IPS-15b (cell line): Measurements from ENCODE around the gene LAMA2.
"Not testable (repeated sequence)": the region's sequence is repeated elsewhere in the genome, so short reads cannot be mapped to it uniquely, and the experiment has no call there.

ENCODE experiments used
- H3K27me3 ChIP-seq: one replicate; pipeline ENCODE4 v1.6.1; 2013; ENCODE audit warnings: low read length; ENCODE audit not compliant: control insufficient read depth, insufficient read depth
- H3K36me3 ChIP-seq: one replicate; pipeline ENCODE4 v1.6.1; 2013; ENCODE audit warnings: low read length; ENCODE audit not compliant: control insufficient read depth, insufficient read depth
- H3K4me1 ChIP-seq: one replicate; pipeline ENCODE4 v1.6.1; 2013; ENCODE audit warnings: mild to moderate bottlenecking, low read length; ENCODE audit not compliant: control insufficient read depth, insufficient read depth
- H3K4me3 ChIP-seq: one replicate; pipeline ENCODE4 v1.5.1; 2013; ENCODE audit warnings: low read depth, low read length
- H3K9ac ChIP-seq: one replicate; pipeline ENCODE4 v1.6.1; 2013; ENCODE audit warnings: low read depth, mild to moderate bottlenecking, low read length
- H3K9me3 ChIP-seq: one replicate; pipeline ENCODE4 v1.6.1; 2013; ENCODE audit warnings: mild to moderate bottlenecking, low read length; ENCODE audit not compliant: control insufficient read depth, insufficient read depth

LAMA2 gene

DNA sequence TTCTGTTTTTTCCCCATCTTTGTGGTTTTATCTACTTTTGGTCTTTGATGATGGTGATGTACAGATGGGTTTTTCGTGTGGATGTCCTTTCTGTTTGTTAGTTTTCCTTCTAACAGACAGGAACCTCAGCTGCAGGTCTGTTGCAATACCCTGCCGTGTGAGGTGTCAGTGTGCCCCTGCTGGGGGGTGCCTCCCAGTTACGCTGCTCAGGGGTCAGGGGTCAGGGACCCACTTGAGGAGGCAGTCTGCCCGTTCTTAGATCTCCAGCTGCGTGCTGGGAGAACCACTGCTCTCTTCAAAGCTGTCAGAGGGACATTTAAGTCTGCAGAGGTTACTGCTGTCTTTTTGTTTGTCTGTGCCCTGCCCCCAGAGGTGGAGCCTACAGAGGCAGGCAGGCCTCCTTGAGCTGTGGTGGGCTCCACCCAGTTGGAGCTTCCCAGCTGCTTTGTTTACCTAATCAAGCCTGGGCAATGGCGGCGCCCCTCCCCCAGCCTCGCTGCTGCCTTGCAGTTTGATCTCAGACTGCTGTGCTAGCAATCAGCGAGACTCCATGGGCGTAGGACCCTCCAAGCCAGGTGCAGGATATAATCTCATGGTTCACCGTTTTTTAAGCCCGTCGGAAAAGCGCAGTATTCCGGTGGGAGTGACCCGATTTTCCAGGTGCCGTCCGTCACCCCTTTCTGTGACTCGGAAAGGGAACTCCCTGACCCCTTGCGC is 289.5 kb downstream of the LAMA2 start:
- H3K36me3 ChIP-seq, H3K27me3 ChIP-seq, H3K9me3 ChIP-seq, H3K4me1 ChIP-seq: not testable (repeated sequence)
- Histone ChIP-seq H3K9ac (peak overlapping the region; percentile 41), H3K4me3 (peak overlapping the region; percentile 53)

DNA sequence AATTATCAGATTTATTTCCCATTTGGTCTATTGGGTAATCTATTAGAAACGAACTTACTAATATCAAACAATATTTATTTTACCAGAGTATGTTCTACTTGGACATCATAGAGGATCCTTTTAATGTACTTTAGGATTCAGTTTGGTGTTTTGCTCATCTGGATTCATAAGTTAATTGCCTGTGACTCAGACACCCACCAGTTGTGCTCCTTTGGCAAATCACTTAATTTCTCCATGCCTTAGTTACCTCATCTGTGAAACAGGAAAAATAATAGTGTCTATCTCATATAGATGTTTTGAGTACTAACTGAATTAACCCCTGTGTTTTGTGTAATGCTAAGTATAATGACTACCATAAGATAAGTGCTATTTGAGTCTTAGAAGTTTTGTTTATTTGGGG is 292.1 kb downstream of the LAMA2 start:
- Histone ChIP-seq H3K36me3 (no peaks in the 10 kb centered on the region), H3K4me3 (no peak overlapping the region), H3K27me3 (no peaks in the 10 kb centered on the region), H3K9ac (no peak overlapping the region), H3K4me1 (no peaks in the 10 kb centered on the region), H3K9me3 (no peaks in the 10 kb centered on the region)

DNA sequence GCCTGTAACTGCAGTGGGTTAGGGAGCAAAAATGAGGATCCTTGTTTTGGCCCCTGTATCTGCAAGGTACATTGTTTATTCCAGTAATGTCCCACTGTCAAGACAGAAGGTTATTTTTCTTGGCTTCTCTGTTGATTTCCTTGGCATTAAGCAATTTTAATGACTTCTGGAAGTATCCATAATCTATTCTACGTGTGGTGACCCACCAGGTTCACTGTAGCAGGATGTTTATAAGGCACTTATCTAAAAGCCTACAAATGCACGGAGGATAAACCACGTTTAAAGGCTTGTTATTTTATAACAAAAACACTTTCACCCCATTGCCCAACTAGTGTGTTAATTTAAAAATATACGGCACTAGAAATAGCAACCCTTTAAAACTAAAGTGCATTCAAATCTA is 294.9 kb downstream of the LAMA2 start:
- H3K4me3 ChIP-seq: no peak overlapping the region
- no peaks in the 10 kb centered on the region for H3K27me3 ChIP-seq
- H3K4me1 ChIP-seq: no peaks in the 10 kb centered on the region
- H3K9me3 ChIP-seq: no peaks in the 10 kb centered on the region
- H3K36me3 ChIP-seq: no peaks in the 10 kb centered on the region
- H3K9ac ChIP-seq: no peak overlapping the region

DNA sequence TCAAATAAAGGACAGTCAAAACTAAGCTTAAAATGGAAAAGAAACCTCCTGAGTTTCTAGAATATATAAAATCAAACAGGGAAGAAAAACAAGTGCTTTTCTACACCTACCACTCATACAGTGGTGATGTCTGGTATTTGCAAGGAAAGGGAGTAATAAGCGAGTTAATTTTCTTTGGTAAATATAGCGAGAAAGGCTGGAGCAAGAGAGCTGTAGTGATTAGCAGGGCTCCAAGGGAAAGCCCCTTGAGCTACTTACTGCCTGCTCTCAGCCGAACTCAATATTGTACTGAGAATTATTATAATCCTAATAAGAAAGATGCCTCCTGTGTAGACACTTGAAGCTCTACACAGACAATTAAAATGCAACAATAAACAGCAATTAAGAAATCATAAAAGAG is 296.3 kb downstream of the LAMA2 start:
- Histone ChIP-seq H3K9ac (no peak overlapping the region), H3K4me1 (no peaks in the 10 kb centered on the region), H3K36me3 (no peaks in the 10 kb centered on the region), H3K9me3 (no peaks in the 10 kb centered on the region), H3K27me3 (no peaks in the 10 kb centered on the region), H3K4me3 (no peak overlapping the region)

DNA sequence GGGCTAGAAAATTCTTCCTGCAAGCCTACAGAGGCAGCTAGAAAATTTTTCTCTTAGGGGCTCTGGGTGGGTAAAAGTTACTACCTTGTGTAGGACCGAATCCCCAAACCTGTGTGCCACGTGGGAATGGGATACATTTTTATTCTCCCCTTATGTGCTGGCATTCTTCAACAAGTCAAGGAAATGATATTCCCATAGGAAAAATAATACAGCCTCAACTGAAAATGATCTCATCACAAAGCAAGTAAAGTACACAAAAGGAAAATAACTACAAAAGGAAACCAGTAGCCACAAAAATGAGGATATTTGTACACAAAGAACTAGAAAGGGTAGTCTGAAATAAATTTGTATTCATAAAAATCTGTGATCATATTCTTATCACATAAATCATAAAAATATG is 298.1 kb downstream of the LAMA2 start:
- Histone ChIP-seq H3K9ac (no peak overlapping the region), H3K4me3 (no peak overlapping the region), H3K4me1 (no peaks in the 10 kb centered on the region), H3K9me3 (no peaks in the 10 kb centered on the region), H3K27me3 (no peaks in the 10 kb centered on the region), H3K36me3 (no peaks in the 10 kb centered on the region)

DNA sequence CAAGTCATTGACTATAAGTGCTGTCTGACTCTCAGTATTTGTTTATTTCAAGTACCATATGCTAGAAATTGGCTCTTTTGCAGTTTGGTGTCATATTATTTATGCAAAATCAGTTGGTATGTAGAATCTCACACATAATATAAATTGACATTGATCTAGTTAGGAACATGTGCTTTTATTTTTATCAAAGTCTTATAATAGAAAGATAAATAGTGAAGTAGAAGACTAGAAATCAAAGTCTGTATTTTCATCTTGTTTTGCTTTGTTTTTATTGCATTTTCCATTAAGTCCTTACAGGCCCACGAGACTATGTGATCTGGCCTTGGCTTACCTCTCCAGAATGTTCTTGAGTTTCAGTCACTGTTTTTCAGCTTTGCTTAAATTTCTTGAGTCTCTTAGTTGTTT is 300.3 kb downstream of the LAMA2 start:
- H3K36me3 ChIP-seq: no peaks in the 10 kb centered on the region
- H3K4me1 ChIP-seq: no peaks in the 10 kb centered on the region
- H3K9ac ChIP-seq: no peak overlapping the region
- H3K4me3 ChIP-seq: no peak overlapping the region
- no peaks in the 10 kb centered on the region for H3K27me3 ChIP-seq
- H3K9me3 ChIP-seq: no peaks in the 10 kb centered on the region

DNA sequence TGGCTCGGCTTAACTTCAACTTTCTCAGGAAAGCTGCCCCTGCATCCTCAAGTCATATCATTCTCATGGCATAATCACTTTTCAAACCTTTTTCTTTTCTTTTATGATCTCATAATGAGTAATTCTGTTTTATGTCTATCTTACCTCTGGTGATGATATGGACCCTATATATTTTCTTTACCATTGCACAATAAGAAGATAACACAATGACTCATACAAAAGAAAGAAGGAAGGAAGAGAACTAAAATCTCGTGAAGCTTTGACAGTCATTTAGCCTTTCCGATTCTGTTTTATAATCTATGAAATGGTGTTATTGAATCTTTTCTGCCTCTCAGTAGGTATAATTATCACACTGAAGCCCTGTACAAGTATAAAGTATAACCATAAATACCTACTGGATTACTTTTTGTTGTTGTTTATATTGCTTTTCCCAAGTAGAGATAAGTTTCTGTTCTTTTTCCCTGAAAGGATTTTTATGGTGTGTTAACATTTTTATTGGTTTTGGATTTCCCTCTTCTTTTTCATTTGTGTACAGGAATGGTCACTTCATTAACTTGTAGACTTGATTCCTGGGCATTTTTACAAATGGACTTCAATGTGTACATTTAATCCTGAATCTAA is 300.9 kb downstream of the LAMA2 start:
- H3K9ac ChIP-seq: no peak overlapping the region

DNA sequence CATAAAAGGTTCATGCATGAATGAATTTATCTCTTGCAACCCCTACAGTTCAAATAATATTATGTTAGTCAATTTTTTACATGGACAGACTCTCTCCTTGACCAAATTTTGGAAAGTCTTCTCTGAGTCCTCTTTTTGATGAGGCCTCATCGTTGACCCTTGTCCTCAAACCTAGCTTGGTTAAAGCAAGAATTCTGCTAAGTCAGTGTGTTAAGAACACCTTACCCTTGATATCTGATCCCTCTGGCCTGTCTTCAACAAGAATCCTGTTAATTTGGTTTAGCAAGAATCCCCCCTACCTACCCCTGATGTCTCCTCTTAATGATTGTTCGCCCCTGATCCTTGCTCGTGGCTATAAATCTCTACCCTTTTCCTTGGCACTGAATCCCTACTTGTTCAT is 301.4 kb downstream of the LAMA2 start:
- H3K36me3 ChIP-seq: no peaks in the 10 kb centered on the region
- H3K27me3 ChIP-seq: no peaks in the 10 kb centered on the region
- no peak overlapping the region for H3K4me3 ChIP-seq
- no peaks in the 10 kb centered on the region for H3K4me1 ChIP-seq
- H3K9me3 ChIP-seq: no peaks in the 10 kb centered on the region
- H3K9ac ChIP-seq: no peak overlapping the region

More for the DNA sequence above, 300.9 kb downstream of the LAMA2 start:
- Histone ChIP-seq H3K27me3 (no peaks in the 10 kb centered on the region), H3K4me3 (no peak overlapping the region), H3K9me3 (no peaks in the 10 kb centered on the region), H3K4me1 (no peaks in the 10 kb centered on the region), H3K36me3 (no peaks in the 10 kb centered on the region)

DNA sequence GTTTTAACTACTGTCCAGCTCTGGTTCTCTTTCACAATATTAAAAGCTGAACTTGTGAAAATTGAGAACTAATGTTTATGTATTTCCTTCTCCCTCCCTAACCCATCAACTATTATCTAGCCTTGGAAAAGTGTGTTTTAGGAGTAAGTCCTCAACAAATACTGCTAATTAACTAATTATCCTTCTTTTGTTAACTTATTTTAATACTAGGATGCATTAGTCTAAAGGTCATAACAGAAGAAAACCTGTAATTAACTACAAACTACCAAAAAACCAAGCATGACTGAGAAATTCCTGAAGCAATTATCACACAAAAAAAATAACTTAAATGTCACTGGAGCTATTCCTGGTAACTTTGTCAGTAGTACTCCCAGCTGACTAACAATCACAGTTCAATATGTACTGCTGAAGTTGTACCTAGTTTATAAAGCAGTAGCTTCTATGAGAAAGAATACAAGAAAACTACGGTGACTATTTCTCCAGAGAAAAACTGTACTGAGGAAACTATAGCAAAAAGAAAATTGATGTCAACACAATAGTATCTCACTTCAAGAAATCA is 301.9 kb downstream of the LAMA2 start:
- Histone ChIP-seq H3K4me1 (no peaks in the 10 kb centered on the region), H3K4me3 (no peak overlapping the region), H3K9ac (no peak overlapping the region), H3K27me3 (no peaks in the 10 kb centered on the region), H3K36me3 (no peaks in the 10 kb centered on the region), H3K9me3 (no peaks in the 10 kb centered on the region)

DNA sequence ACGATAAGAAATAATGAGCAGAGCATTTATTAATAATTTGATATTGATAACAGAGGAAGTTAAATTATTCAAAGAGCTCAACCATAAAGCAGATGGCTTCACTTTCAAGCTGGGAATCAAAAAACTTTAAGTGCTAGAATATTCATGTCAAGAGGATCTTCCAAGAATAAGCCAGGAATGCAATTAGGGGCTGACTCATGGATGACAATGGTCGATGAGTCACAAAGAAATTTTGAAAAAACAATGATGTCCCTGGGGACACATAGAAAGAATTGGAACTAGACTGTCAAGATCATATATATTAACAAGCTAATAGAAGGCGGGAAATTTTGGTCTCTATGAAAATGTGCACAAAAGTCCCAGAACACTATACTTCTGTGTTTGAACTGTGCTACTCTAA is 304.1 kb downstream of the LAMA2 start:
- H3K27me3 ChIP-seq: no peaks in the 10 kb centered on the region
- no peaks in the 10 kb centered on the region for H3K36me3 ChIP-seq
- no peaks in the 10 kb centered on the region for H3K9me3 ChIP-seq
- H3K9ac ChIP-seq: no peak overlapping the region
- H3K4me1 ChIP-seq: no peaks in the 10 kb centered on the region
- H3K4me3 ChIP-seq: no peak overlapping the region

DNA sequence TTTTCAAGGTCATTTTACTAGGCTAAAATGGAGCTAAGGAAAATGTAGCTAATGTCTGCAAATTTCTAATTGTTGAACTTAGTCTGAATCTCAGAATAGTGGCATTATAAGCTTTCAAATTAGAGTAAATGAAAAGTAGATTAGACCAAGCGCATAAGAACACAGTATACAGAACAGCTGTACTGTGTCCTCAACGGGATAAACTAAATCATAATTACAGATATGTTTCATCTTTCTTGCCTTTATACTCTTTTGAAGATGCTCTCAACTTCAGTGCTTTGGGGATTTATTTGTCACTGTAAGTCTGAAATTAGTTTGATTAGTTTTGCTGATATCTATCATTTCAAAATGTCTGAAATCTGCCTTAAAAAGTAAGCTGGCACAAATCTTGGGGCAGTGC is 305.4 kb downstream of the LAMA2 start:
- H3K36me3 ChIP-seq: no peaks in the 10 kb centered on the region
- H3K4me1 ChIP-seq: no peaks in the 10 kb centered on the region
- no peaks in the 10 kb centered on the region for H3K9me3 ChIP-seq
- H3K4me3 ChIP-seq: no peak overlapping the region
- no peaks in the 10 kb centered on the region for H3K27me3 ChIP-seq
- no peak overlapping the region for H3K9ac ChIP-seq

DNA sequence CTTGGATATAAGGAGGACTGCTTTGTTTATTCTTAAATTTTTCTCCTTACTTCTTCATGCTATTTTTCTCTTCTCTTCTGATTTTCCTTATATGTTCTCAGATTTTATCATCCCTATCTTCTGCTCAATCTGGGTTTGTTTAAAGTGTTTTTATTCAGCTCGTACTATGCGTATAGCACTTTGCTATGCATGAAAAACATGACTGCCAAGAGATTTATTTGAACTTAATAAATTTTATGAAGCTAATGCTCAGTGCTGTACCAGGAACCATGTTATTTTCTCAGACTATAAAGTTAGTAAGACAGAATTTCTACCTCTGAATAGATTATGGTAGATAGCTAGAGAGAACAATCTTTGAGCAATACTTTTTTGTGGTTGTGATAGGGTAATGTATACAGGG is 305.9 kb downstream of the LAMA2 start:
- no peak overlapping the region for H3K4me3 ChIP-seq
- no peaks in the 10 kb centered on the region for H3K9me3 ChIP-seq
- no peaks in the 10 kb centered on the region for H3K27me3 ChIP-seq
- no peaks in the 10 kb centered on the region for H3K36me3 ChIP-seq
- no peaks in the 10 kb centered on the region for H3K4me1 ChIP-seq
- H3K9ac ChIP-seq: no peak overlapping the region
